HG03521 (cell line): ENCODE results near the gene MUSTN1.

ENCODE experiments used
- ATAC-seq: cut with Tn5 transposase; IDR thresholded peaks from one replicate; pipeline ENCODE4 v1.9.1; 2021; ENCODE audit warnings: mild to moderate bottlenecking, moderate library complexity; ENCODE audit not compliant: unreplicated experiment

The MUSTN1 gene

DNA sequence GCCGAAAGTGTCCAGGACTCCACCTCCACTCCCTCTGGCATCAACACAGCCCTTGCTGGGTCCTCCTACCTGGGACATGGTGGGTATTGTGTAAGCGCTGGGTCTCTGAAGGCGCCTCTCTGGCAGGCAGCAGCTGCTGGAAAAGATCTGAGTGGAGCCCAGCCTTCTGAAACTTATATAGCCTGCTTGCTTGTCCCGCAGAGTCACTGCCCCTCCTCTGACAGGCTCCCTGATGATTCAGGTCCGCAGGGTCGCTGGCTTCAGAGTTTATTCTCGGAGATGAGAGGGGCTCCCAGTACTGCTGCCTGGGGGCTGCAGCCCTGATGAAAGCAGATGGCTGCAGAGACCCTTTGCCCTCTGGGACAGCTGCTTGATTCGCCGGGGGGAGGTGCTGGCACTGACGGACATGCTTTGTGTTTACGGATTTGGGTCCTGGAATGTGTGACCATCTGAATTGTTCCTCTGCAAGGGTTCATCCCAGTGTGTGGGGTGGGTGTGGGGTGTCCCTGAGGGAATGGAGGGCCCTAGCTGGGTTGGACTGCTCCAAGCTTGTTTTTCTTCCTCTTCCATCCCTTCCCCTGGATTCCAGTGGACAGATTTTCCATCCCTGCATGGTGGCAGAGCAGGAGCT, at the start of gene MUSTN1:
Gene MUSTN1, minus strand, starts transcription at position 149 of the 631 bp plus-strand sequence. Its CDS starts 71 bp downstream, at position 78.
- ATAC-seq, result no peak

DNA sequence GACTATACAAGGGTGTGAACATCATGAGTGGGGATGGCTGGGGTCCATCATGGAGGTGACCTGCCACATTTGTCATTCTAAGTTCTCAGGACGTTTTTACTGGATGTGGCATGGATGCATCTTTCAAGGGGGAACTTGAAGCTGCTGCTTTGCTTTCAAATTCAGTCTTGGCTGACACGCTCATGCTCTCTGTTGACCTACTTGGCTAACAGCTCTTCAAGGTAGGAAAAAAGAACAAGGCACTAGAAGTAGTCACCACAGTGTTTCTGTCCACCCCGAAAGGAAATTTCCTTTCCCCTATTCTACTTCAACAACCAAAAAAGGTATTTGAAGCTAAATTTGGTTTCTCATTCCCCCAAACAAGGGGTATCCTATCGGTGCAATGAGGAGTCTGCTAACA, 47.6 kb upstream of the MUSTN1 start:
- ATAC-seq, result no peak

DNA sequence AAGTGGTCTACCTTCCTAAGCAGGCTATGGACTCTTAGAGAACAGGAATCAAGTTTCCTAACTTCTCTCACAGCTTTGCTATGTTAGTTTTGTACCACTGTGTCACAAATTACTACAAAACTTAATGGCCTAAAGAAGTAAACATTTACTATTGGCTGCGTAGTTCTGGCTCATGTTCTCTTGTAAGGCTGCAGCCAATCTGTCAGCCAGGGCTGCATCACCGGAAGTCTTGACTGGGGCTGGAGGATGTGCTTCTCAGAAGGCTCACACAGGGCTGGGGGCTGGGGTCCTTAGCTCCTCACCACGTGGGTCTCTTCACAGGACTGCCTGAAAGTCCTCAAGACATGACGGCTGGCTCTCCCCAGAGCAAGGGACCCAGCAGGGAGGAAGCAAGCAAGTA, 47.1 kb upstream of the MUSTN1 start:
- ATAC-seq, result no peak

DNA sequence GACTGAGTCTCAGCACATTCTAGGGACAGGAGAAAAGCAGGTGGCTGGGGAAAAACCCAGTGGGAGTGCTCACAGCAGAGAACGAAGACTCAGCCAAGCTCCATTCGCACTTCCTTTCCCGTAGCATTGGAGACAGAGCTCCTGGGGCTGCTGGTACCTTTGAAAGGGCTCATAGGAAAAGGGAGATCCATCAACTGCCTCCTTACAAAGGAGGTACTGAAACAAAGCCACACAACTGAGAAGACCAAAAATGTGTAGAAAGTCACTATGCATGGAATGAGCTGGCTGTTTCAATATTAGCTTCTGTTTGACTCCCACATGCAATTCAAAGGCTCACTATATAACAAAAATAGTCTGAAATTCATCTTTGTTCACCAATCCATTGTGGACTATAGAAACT, 45.7 kb upstream of the MUSTN1 start:
- no peak for ATAC-seq

DNA sequence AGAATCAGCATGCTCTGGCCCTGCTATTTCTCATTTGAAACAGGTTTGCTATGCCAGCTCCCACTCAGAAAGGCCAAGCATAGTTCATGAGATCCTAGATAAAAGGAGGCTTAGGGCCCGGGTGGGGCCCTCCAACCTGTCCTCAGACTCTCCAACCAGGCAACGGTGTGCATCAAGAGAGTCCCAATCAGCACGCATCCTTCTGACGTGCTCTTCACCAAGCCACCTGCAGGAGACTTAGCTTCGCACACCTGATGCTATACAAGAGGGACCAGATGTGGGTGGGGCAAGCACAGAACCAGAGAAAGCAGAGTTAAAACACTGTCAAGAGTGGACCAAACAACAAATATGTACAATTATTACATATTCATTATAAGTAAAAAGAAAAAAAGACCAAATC, 45.2 kb upstream of the MUSTN1 start:
- no peak for ATAC-seq

DNA sequence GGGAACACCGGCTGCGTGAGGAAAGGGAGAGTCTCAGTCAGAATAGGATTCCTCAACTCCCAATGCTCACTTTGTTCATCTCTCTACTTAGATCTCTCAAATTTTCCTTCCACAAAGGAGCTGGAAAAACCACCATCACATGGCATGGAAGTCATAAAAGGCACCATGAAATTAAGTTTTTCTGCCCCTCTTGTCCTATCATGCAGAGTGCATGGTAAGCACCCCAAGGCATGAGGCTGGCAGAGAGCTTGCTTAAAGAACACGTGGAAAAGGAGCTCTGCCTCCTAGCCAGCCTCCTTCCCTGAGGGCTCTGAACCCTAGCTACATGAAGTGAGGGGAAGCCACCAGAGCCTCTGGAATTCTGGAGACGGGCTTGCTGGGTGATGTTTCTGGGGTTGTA, 44.8 kb upstream of the MUSTN1 start:
- ATAC-seq, result no peak

DNA sequence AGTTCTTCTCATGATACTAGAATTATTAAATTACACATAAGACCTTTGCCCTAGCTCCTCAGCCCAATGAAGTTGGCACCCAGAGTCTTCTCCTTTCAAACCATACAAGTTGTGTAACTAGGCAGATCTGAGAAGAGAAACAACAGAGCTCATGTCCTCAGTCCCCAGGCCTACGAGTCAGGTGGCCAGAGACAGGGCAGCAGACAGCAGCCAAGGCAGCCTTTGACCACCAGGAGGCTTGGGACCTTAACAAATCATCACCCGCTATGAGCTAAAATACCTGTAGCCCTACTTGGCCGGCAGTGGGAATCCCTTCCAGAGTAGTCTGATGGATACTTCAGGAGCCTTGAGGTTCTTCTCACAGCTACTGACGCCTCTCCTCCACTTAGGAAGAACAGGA, 44.3 kb upstream of the MUSTN1 start:
- no peak for ATAC-seq

DNA sequence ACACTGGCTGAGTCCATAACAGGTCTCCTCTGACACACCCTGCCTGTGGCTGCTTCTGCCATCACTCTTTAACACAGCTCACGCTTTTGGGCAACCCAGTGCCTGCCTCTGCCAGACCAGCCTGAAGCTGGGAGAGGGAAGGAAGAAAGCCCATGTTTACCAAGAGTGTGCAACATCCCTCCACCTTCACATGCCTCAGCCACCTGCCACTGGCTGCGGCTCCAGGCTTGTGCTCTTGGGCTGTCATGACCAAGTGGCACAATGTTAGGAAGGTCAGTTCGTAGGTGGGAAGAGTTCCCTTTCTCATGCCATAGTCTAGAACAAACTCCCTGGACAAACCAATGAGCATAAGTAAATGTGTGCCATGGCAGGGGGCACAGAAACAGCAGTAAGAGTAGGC, 42.3 kb upstream of the MUSTN1 start:
- ATAC-seq, result no peak

DNA sequence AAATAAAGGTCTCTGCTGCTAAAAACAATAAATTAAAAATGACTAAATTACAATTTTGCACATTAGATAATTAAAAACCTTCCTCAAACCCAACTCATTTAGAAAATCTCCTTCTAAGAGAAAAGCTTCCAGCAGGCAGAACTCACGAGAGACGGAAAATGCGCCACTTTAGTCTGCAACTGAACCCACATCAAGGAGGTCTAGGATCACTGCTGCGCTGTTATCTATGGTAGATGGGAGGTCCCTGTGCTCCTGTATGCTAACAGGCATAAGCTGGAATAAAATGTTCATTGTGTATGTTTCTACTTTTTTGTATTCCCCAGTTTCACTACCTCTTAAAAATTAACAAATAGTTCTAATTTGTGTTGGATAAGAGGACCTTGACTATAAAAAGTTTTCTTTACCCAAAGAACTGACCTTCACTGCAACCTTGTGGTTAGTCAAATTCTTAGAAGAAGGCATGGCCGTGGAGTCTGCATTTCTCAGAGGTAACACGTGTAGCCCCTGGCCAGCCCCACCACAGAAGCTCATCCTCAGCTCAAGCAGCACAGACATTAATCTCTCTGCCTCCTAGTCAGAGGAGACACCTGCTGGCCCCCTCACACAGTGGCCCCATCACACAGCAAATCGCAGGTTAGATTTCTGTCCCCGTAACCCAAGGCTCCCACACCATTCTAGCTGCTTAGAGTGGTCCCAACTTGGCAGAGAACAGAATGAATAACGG, 40.2 kb upstream of the MUSTN1 start:
- no peak for ATAC-seq

DNA sequence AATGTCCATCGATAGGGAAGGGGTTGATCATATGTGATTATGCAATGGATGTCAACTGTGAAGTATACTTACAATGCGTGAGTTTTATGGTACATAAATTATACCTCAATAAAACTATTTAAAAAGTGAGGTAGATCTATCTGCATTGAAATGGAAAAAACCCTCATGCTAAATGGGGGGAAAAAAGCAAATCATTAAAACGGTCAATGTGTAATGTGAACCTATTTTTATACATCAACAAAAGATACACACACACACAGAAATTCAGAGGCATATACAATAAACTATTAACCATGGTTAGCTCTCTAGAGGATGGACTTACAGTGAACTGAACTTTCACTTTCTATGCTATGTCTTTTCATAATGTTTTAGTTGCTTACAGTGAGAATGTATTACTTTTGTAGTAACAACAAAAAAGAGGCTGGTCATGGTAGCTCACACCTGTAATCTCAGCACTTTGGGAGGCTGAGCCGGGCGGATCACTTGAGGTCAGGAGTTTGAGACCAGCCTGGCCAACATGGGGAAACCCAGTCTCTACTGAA, 39.4 kb upstream of the MUSTN1 start:
- no peak for ATAC-seq

DNA sequence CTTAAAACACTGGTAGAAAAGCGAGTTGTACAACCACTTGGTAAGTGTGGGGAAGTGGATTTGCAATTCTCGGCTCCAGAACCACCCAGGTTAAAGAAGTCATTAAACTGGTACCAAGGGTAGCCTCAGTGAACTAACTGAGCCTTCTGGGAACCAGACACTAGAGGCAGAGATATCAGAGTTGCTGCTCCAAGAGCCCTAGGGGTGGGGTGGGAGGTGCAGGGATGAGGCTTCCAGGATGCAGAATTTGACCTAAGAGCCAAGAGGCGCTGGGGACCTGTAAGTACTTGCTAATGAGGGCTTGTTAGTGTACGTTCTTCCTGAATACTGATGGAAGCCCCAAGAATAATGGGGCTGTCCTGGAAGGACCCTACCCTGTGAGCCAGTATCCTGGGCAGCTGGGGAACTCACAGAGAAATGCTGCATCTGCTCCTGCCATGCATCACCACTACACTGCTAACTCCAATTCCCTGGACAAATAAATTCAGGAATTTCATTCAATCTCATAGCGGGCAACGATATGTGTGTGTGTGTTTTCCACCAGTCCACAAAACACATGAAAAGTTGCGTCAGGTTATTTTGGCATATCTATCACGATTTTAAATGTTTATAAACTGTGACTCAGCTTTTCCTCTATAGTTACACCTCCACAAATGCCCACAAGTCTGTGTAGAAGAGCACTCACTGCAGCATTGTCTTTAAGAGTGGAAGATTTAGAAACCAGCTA, 38.8 kb upstream of the MUSTN1 start:
- no peak for ATAC-seq

DNA sequence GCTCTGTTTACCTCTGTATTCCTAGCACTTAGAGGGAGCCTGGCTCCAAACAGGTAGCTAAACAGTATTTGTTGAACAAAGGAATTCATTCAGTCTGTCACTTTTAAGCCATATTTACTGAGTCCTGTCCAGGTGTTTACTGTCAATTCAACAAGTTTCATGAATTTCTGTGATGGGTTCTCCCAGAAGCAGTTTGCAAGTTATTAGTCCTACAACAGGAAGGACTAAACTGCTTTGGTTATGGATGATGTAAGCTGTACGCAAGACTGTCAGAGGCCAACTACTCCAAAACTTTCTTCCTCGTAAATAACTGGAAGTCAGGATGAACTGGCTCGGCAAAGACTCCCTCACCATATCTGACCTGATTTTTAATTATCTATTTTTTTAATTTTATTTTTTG, 37.4 kb upstream of the MUSTN1 start:
- no peak for ATAC-seq

DNA sequence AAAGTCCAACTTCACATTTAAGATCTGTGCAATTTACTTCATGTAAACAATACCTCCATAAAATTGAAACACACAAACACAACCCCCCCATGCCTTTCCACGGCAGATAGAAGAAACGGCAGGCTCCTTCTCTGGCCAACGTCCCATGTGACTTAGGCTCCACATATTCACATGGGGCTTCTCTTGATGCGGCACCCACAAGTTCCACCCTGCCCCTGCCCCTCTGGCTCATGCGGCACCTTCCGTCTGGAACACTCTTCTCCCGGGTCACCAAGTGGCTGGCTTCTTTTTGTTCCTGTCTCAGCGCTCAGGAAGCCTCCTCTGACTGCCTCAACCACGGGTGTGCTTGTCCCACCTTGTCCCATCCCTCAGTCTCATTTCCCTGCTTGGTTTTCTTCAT, 36.9 kb upstream of the MUSTN1 start:
- no peak for ATAC-seq

DNA sequence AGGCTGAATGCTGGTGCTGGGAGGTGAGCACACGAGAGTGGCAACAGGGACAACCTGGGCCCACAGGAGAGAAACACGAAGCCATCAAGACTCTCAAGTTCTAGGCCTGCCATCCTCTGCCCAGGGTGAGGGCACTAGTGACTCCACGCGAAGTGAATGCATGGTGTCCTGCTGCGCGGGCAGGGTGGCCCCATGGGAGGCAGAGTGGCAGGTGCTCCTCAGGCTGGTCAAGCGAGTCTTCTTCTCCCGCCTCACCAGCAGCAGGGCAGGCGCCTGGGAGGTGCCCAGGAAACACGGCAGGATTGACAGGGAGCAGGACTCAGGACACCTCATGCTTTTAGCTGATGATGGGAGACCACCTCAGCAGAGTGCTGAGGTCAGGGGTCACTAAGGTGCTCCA, 35.7 kb upstream of the MUSTN1 start:
- no peak for ATAC-seq

DNA sequence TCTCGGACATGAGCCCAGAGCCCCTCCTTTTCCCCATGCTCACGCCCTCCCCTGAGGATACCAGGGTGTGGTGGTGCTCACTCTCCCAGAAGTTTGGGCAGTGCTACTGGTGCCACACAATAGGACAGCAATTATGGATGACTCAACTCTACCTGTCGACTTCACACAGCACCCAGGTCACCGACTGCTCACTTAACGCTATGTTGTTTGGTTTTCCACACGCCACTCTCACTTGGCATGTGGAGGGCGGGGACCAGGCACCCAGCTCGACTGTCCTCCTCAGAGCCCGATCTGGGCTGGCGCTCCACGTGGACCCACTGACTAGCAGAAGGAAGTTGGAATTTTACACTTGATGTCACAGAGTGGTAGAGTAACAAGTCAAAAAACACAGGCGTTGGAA, 31.6 kb upstream of the MUSTN1 start:
- no peak for ATAC-seq

DNA sequence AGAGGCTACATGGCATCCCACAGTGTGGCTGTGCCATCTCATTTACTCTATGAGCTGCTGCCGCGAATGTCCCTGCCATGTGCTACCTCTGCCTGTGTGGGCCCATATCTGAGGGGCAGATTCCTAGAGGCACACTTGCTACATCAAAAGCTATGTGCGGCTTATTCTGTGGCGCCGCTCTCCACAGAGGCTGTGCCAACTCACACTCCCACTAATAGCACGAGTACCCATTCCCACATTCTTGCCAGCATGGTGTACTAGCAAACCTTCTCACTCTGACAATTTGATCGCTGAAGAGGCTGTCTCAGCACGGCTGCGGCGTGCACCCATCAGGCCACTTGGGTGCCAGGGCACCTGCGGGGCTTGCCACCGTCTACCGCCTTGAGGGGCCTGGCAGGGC, 31.2 kb upstream of the MUSTN1 start:
- ATAC-seq, result no peak

DNA sequence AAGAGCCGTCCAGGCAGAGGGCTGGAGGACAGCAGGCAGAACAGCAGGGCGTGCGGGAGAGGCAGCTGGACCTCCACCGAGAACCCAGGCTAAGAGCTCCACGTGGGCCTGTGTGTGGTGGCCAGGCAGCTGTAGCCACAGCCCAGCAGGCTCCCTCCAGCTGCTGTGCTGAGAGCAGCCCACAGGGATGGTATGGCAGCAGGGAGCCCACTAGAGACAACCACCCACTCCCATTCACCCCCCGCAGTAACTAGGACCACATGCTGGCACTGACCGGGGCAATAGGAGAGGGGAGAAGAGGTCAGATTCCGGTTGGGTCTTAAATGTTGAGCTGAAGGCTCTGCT, 25.6 kb upstream of the MUSTN1 start:
- no peak for ATAC-seq

DNA sequence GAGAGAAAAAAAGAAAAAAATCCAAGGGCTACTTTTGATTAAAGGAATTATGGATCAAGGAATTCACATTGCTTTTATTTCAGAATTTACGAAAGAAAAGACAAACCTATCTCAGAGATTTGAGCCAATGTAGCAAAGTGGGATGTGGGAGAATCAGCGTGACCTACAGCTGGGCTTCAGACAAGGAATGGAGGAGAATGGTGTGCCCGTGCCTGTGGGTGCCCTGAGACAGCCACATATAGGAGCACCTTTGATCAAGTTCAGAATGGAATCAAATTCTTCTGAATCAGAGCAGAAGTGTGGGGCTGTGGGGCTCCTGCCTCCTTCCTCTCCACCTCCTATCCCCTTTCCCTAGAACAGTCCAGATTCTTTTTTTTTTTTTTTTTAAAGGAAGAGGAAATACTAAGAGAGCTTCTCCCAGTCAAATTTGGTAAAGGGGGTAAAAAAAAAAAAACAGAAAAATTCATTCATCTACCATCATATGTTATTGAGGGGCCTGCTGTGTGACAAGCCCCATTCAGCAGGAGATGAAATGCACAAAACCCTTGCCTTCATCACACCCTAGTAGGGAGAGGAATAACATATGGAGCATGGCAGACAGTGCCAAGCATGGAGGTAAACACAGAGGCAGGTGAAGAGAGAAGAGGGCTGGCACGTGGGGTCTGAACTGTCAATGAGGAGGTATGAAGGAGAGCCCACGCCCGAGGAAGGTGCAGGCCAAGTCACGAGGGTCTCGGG, 25.0 kb upstream of the MUSTN1 start:
- ATAC-seq, result no peak

DNA sequence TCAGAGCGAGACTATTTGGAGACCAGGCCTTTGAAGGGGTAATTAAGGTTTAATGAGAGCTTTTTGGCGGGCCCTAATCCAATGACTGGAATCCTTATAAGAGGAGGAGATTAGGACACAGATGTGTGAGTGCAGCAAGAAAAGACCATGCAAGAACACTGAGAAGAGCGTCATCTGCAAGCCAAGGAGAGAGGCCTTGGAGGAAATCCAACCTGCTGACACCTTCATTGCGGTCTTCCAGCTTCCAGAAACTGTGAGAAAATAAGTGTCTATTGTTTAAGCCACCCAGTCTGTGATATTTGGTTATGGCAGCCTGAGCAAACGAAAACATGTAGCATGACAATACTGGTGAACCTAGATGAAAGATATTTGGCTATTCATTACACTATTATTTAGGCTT, 23.0 kb upstream of the MUSTN1 start:
- no peak for ATAC-seq

DNA sequence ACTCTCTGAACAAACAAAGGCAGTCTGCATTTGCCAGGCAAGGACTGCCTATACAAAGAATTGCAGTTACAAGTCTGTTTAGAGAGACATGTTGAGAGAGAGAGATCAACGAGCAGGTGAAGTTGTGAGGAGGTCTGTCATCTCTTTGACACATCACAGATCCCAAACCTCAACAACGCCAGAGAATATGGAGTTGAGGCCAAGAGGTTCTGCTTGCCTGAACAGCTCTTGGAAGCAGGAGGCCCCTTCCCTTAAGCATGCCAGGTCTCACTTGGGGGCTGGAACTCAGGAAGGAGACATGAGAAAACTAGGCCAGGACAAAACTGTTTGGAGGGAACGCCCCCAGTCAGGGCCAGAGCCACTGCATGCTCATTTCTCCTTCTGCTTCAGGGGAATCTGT, 22.3 kb upstream of the MUSTN1 start:
- no peak for ATAC-seq

DNA sequence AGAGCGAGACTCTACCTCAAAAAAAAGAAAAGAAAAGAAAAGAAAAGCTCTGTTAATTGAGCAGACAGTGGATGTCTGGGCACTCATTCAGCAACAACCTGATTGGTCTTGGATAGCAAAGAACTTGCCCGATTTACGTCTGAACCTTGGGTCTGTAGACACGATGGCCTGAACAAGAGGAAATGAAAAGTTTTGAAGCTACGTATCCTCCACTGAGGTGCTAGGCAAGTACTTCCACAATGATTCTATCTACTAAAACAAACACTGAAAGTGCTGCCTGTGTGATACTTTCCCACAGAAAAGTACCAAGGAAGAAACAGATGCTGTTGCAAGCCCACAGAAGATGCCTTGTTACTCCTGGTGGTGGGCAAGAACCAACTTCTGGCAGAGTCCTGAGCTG, 21.8 kb upstream of the MUSTN1 start:
- no peak for ATAC-seq
